Mucosa of stomach (tissue), 1 donor: Measurements from ENCODE around the gene P2RY11.

ENCODE experiments used
- H3K27me3 ChIP-seq: one replicate; pipeline ENCODE4 v1.7.0; 2013; ENCODE audit warnings: mild to moderate bottlenecking, low read length; ENCODE audit not compliant: control insufficient read depth, insufficient read depth
- H3K36me3 ChIP-seq: one replicate; pipeline ENCODE4 v1.7.0; 2013; ENCODE audit warnings: low read length; ENCODE audit not compliant: control insufficient read depth, insufficient read depth
- H3K4me1 ChIP-seq: one replicate; pipeline ENCODE4 v1.7.0; 2013; ENCODE audit warnings: mild to moderate bottlenecking, low read length; ENCODE audit not compliant: control insufficient read depth, insufficient read depth
- H3K4me3 ChIP-seq: one replicate; pipeline ENCODE4 v1.7.0; 2013; ENCODE audit warnings: low read length
- H3K9ac ChIP-seq: one replicate; pipeline ENCODE4 v1.7.0; 2013; ENCODE audit warnings: mild to moderate bottlenecking, low read length, moderate library complexity
- H3K9me3 ChIP-seq: one replicate; pipeline ENCODE4 v1.7.0; 2013; ENCODE audit warnings: mild to moderate bottlenecking, low read length, moderate library complexity; ENCODE audit not compliant: control insufficient read depth
- donor health status: Pancreatic carcinoma.

Gene P2RY11

DNA sequence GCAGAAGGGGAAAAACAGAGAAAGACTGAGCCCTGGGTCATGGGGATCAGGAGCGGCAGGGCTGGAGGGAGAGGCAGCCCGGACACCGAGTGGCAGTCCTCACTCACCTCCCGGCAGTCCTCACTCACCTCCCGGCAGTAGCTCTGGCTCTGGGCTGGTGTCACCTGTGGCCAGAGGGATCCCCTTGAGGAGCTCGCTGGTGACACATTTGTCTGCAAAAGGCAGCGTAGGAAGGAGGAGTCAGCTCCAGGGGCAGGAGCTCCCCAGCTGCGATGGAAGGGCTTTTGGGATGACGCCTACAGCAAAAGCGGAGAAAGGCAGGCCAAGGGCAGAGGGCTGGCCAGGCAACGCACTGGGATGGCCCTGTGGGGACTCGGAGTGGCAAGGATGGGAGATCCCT lies 7.5 kb downstream of the P2RY11 start:
- Histone ChIP-seq H3K9me3 (no peaks in the 10 kb centered on the region), H3K4me1 (peaks cover 9% of the 10 kb centered on the region), H3K9ac (peak overlapping the region; percentile 93), H3K27me3 (no peaks in the 10 kb centered on the region), H3K4me3 (peak overlapping the region; percentile 87), H3K36me3 (no peaks in the 10 kb centered on the region)

GRCh38 chr19:10120538-10121189 lies 9.2 kb downstream of the P2RY11 start:
- Histone ChIP-seq H3K27me3 (no peaks in the 10 kb centered on the region), H3K36me3 (no peaks in the 10 kb centered on the region), H3K4me1 (peaks cover 9% of the 10 kb centered on the region), H3K9ac (no peak overlapping the region), H3K9me3 (no peaks in the 10 kb centered on the region), H3K4me3 (no peak overlapping the region)

- no peaks in the 10 kb centered on the region for H3K9me3 ChIP-seq
- peaks cover 9% of the 10 kb centered on the region for H3K4me1 ChIP-seq
- H3K36me3 ChIP-seq: no peaks in the 10 kb centered on the region
- no peak overlapping the region for H3K9ac ChIP-seq
- H3K4me3 ChIP-seq: no peak overlapping the region
- no peaks in the 10 kb centered on the region for H3K27me3 ChIP-seq
Measured at GRCh38 chr19:10122045-10122444, 10.6 kb downstream of the P2RY11 start.

- Histone ChIP-seq H3K27me3 (no peaks in the 10 kb centered on the region), H3K4me1 (no peaks in the 10 kb centered on the region), H3K4me3 (no peak overlapping the region), H3K36me3 (no peaks in the 10 kb centered on the region), H3K9me3 (no peaks in the 10 kb centered on the region), H3K9ac (no peak overlapping the region)
Measured at GRCh38 chr19:10124429-10124828, 12.9 kb downstream of the P2RY11 start.

DNA sequence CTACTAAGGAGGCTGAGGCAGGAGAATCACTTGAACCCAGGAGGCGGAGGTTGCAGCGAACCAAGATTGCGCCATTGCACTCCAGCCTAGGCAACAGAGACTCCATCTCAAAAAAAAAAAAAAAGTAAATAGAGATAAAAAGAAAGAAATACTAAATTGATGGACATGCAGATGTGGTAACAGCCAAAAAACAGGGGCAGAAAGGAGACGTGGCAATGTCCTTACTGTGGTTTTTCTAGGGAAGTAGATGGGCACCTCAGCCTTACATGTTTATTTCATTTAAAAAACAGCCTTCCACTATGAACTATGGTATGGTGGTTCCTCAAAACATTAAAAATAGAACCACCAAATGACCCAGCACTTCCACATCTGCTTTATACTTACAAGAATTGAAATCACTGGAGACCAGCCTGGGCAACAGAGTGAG lies 14.7 kb downstream of the P2RY11 start:
- Histone ChIP-seq H3K4me1 (no peaks in the 10 kb centered on the region), H3K9ac (no peak overlapping the region), H3K36me3 (no peaks in the 10 kb centered on the region), H3K27me3 (no peaks in the 10 kb centered on the region), H3K4me3 (no peak overlapping the region), H3K9me3 (no peaks in the 10 kb centered on the region)

GRCh38 chr19:10132905-10133304 lies 21.4 kb downstream of the P2RY11 start:
- H3K4me3 ChIP-seq: no peak overlapping the region
- H3K27me3 ChIP-seq: no peaks in the 10 kb centered on the region
- H3K9me3 ChIP-seq: no peaks in the 10 kb centered on the region
- H3K36me3 ChIP-seq: peaks cover 8% of the 10 kb centered on the region
- H3K4me1 ChIP-seq: no peaks in the 10 kb centered on the region
- no peak overlapping the region for H3K9ac ChIP-seq

GRCh38 chr19:10133596-10133995 lies 22.1 kb downstream of the P2RY11 start:
- H3K4me3 ChIP-seq: no peak overlapping the region
- no peak overlapping the region for H3K9ac ChIP-seq
- no peaks in the 10 kb centered on the region for H3K9me3 ChIP-seq
- H3K36me3 ChIP-seq: peaks cover 14% of the 10 kb centered on the region
- no peaks in the 10 kb centered on the region for H3K4me1 ChIP-seq
- no peaks in the 10 kb centered on the region for H3K27me3 ChIP-seq

DNA sequence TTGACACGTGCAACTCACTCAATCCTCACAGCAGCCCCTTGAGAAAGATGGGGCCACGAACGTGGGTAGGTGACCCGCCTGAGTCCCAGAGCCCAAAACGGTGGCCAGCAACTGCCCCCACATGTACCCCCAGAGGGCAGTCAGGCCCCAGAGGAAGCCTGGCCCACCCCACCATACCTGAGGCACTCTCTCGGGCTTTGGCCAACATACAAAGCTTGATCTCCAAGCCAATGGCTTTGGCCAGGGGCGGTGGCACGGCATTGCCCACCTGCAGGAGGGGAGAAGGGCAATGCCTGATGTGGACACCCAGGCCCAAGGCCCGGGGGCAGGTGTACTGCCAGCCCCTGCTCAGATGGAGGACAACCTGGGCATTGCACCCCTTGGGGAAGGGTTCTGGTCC lies 22.5 kb downstream of the P2RY11 start:
- Histone ChIP-seq H3K4me1 (no peaks in the 10 kb centered on the region), H3K27me3 (no peaks in the 10 kb centered on the region), H3K4me3 (no peak overlapping the region), H3K36me3 (peaks cover 14% of the 10 kb centered on the region), H3K9me3 (no peaks in the 10 kb centered on the region), H3K9ac (no peak overlapping the region)

GRCh38 chr19:10135551-10136334 lies 24.2 kb downstream of the P2RY11 start:
- Histone ChIP-seq H3K4me3 (no peak overlapping the region), H3K36me3 (peaks cover 15% of the 10 kb centered on the region), H3K9me3 (no peaks in the 10 kb centered on the region), H3K4me1 (no peaks in the 10 kb centered on the region), H3K9ac (no peak overlapping the region), H3K27me3 (no peaks in the 10 kb centered on the region)

GRCh38 chr19:10136936-10137335 lies 25.4 kb downstream of the P2RY11 start:
- Histone ChIP-seq H3K27me3 (no peaks in the 10 kb centered on the region), H3K4me3 (no peak overlapping the region), H3K9ac (no peak overlapping the region), H3K4me1 (no peaks in the 10 kb centered on the region), H3K36me3 (peaks cover 24% of the 10 kb centered on the region), H3K9me3 (no peaks in the 10 kb centered on the region)

DNA sequence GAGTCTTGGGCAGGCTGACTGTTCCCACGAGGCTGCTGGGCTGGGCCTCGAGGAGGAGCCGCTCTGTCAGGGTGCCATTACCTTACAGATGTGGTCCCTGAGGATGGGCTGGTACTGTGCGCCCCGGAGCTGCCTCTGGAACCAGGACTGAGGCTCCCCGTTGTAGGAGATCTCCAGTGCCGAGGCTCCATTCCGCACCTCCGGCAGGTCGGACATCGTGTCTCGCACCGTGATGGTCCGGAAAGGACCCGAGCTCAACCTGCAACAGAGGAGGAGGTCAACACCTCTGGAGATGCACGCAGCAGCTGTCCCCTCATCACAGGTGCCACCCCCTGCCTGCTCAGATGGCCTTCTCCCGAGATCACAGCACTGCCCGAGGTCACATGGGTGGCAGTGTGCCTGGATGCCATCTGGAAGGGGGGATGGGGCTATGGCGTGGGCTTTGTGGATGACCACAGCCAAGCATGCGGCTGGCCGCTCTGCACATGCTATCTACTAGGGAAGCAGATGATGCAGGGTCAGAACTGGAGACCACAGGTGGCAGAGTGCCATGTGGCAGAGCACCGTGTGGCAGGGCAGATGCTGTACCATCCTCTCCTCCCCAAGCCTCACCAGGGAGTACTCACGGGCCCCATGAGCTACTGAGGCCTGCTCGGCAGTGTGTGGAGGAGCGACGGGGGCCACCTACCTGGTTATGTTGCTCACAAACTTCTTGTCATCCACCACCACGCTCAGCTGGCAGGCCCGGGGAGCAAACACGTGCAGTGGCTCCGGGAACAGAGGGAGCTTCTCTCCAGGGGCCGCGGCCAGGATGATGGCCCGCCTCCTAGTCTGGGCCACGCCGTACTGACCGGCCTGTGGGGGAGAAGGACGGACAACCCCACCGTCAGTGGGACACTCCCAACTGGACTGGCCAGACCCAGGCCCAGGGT lies 26.5 kb downstream of the P2RY11 start:
- Histone ChIP-seq H3K9me3 (no peaks in the 10 kb centered on the region), H3K4me3 (no peak overlapping the region), H3K9ac (no peak overlapping the region), H3K4me1 (no peaks in the 10 kb centered on the region), H3K27me3 (no peaks in the 10 kb centered on the region), H3K36me3 (peaks cover 24% of the 10 kb centered on the region)
